ENCODE results near the gene ADIPOR2.
"Not testable (repeated sequence)": the region's sequence is repeated elsewhere in the genome, so short reads cannot be mapped to it uniquely, and the experiment has no call there.

The ADIPOR2 gene

GRCh38 chr12:1680804-1681492, 9.9 kb upstream of the ADIPOR2 start:
- TF ChIP-seq POLR2A (IDR thresholded peaks at IDR 0.05; ENCODE audit: low read depth, low read length): no peak
- FAIRE-seq (no peak), DNase-seq (ENCODE audit: insufficient read length, low spot score) (no peak)

DNA sequence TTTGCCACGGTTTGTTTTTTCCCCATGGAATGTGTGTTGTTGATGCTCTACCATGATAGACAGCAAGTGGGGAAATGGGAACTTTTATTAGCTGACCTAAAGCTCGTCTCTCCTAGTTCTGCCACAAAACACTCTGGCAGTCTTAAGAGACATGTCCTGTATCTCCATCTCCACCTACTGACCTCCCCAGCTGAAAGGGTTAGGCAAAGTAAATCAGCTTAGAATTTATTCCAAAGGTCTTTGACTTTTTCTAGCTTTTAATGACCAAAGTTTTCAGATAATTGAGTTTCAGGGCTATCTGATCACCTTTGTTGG, 9.4 kb upstream of the ADIPOR2 start:
- no peak for FAIRE-seq
- no peak for DNase-seq (ENCODE audit: insufficient read length, low spot score)
- no peak for TF ChIP-seq POLR2A (IDR thresholded peaks at IDR 0.05; ENCODE audit: low read depth, low read length)

- no peak for DNase-seq (ENCODE audit: insufficient read length, low spot score)
- TF ChIP-seq POLR2A (IDR thresholded peaks at IDR 0.05; ENCODE audit: low read depth, low read length): no peak
- FAIRE-seq: no peak
Measured at GRCh38 chr12:1688086-1688710, 2.7 kb upstream of the ADIPOR2 start.

- DNase-seq (ENCODE audit: insufficient read length, low spot score) (peak; percentile 27), FAIRE-seq (no peak)
- no peak for TF ChIP-seq POLR2A (IDR thresholded peaks at IDR 0.05; ENCODE audit: low read depth, low read length)
Measured at GRCh38 chr12:1691123-1692007, 495 bp downstream of the ADIPOR2 start.

DNA sequence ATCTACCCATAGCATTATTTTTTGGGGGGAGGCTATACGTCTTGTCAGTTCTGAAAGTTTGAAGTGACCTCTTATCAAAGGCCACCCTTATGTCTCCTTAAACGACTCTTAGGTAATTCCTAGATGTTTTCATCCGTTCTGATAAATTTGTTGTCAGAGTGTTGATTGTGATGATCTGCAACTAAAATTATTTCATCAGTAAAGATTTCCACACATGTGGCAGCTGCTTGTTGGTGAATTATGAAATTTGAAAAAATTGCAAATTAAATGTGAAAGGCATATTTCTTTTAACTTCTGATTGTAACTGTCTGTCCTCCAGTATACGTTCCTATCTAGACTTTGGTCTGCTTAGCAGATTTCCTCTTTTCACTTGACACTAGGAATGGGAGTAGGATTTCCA, 1.4 kb downstream of the ADIPOR2 start:
- no peak for TF ChIP-seq POLR2A (IDR thresholded peaks at IDR 0.05; ENCODE audit: low read depth, low read length)
- DNase-seq (ENCODE audit: insufficient read length, low spot score) (no peak), FAIRE-seq (peak; percentile 57)

GRCh38 chr12:1692895-1693610, 2.2 kb downstream of the ADIPOR2 start:
- TF ChIP-seq POLR2A (IDR thresholded peaks at IDR 0.05; ENCODE audit: low read depth, low read length): no peak
- no peak for FAIRE-seq
- DNase-seq (ENCODE audit: insufficient read length, low spot score): no peak

GRCh38 chr12:1695097-1695496, 4.2 kb downstream of the ADIPOR2 start:
- not testable (repeated sequence) for DNase-seq (ENCODE audit: insufficient read length, low spot score); FAIRE-seq

DNA sequence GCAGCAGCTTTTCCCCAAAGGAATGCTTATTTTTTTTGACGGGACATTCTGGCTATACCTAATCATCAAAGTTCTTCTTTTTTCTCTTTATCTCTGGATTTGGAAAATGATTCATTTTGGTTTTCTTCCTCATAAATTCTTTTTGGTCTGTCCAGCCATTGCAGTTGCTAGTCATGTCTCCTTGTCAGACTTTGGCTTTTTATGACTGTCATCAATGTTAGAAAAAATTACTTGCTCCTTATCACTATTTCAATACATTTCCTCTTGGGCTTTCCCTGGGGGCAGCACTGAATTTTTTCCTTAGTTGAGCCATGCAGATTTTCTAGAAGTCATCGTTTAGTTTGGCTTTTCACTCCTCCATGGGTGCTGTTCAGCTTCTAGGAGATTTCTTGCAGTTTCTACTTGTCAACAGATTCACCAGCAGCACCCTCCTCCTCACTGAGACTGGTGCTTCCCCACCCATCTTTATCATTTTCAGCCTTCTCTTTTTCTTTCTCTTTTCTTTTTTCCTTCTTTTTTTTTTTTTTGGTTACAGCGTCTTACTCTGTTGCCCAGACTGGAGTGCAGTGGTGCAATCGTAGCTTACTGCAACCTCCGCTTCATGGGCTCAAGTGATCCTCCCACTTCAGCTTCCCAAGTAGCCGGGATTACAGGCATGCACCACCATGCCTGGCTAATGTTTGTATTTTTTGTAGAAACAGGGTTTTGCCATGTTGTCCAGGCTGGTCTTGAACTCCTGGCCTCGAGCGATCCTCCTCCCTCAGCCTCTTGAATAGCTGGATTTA, 5.2 kb downstream of the ADIPOR2 start:
- FAIRE-seq: no peak
- no peak for TF ChIP-seq POLR2A (IDR thresholded peaks at IDR 0.05; ENCODE audit: low read depth, low read length)
- no peak for DNase-seq (ENCODE audit: insufficient read length, low spot score)

- no peak for TF ChIP-seq POLR2A (IDR thresholded peaks at IDR 0.05; ENCODE audit: low read depth, low read length)
- DNase-seq (ENCODE audit: insufficient read length, low spot score) (no peak), FAIRE-seq (peak; percentile 41)
Measured at GRCh38 chr12:1696800-1697199, 5.9 kb downstream of the ADIPOR2 start.

- FAIRE-seq (peak; percentile 53), DNase-seq (ENCODE audit: insufficient read length, low spot score) (no peak)
- TF ChIP-seq POLR2A (IDR thresholded peaks at IDR 0.05; ENCODE audit: low read depth, low read length): no peak
Measured at GRCh38 chr12:1697271-1697670, 6.4 kb downstream of the ADIPOR2 start.

- no peak for FAIRE-seq
- TF ChIP-seq POLR2A (IDR thresholded peaks at IDR 0.05; ENCODE audit: low read depth, low read length): no peak
- no peak for DNase-seq (ENCODE audit: insufficient read length, low spot score)
Measured at GRCh38 chr12:1698720-1699119, 7.8 kb downstream of the ADIPOR2 start.

- no peak for TF ChIP-seq POLR2A (IDR thresholded peaks at IDR 0.05; ENCODE audit: low read depth, low read length)
- DNase-seq (ENCODE audit: insufficient read length, low spot score): no peak
- FAIRE-seq: no peak
Measured at GRCh38 chr12:1702713-1703112, 11.8 kb downstream of the ADIPOR2 start.
